ENCODE results near the gene CYTH2.

CYTH2 gene

DNA sequence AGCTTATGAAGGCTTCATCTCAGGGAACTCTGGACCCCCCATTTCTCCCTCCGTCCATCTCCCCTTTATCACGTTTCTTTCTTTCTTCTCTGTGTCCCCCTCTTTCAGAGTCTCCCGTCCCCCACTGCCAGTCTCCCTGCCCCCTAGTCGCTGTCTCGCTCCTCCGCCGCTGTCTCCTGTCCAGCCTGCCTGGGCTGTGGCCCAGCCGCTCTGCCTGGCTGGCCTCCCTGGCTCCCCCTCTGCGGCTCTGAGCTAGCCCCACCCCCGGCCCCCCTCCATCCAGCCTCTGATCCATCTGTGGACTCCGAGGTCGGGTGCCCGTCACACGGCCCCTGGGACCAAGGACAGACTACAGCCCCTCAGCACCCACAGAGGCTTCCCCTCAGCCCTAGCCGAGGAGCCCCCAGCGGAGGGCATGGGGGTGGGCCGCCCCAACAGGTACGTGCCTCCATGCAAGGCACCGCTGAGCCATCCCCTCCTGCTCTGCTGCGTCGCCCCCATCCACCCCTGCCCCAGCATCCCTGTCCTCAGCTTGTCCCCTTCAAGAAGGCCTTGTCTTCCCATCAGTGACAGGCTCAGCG lies 14.9 kb upstream of the CYTH2 start:
- DNase-seq (ENCODE audit: low read depth in 2 of 2): no peak

DNA sequence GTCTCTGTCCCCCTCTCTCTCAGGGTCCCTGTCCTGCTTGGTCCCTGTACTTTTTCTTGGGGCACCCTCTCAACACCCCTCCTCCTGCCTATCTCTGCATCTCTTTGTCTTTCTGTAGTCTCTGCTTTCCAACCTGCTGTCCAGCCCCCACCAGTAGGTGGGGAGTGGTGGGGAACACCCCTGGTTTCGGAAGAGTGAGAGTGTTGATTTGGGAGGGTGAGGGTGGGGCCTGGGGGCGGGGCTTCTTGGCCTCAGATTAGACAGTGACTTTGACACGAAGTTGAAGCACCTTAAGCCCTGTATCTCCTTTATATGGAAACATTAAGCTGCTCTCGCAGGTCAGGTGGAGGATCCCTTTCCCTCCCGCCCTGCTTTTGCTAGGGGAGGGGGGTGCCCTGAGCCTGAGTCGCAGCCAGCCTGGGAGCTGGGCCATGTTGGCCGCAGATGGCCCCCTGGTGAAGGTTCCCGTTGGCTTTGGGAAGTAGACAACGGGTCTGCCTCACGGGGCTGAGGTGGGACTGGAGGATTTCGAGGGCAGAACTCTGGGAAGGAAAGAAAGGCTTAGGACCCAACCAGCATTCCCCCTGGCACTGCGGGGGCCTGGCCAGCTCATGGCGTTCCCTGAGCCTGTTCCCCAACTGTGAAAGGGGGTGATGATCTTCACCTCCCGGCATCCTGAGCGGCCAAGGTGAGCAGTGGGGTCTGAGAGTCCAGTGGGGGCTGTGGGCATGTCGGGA lies 13.8 kb upstream of the CYTH2 start, which contains the start of gene KCNJ14:
TSS of gene KCNJ14 (plus strand) at position 404 of the 737 bp plus-strand sequence. CDS start 6,151 bp downstream, outside the sequence.
- no peak for DNase-seq (ENCODE audit: low read depth in 2 of 2)

DNA sequence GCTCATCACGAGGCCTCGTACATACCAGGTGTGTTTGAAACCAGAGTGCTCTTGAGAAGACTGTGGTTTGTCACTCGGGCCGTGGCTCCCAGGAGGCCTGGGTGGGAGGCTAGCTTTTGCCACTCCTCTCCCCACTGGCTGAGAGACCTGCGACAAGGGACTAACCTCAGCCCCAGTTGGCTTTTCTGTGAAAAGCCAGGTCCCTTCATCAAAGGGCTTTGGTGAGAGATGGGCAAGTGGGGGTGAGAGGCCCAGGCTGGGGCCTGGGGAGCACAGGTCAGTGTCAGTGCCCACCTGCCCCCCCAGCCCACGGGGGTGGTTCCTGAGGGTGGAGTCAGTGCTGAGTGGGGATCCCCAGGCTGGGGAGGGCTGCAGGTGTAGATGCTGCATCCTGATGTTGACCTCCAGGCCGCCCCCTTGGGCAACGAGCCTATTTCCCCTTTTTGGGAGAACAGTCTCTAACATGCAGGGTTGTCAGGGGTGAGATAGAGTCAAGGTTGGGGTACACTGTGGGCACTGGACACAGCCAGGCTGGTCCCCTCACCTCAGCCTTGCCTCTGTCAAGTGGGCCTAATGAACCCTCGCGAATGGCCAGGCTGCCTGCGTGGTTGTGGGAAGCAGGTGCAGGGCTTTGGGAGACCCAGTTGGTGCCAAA lies 13.1 kb upstream of the CYTH2 start:
- no peak for DNase-seq (ENCODE audit: low read depth in 2 of 2)

DNA sequence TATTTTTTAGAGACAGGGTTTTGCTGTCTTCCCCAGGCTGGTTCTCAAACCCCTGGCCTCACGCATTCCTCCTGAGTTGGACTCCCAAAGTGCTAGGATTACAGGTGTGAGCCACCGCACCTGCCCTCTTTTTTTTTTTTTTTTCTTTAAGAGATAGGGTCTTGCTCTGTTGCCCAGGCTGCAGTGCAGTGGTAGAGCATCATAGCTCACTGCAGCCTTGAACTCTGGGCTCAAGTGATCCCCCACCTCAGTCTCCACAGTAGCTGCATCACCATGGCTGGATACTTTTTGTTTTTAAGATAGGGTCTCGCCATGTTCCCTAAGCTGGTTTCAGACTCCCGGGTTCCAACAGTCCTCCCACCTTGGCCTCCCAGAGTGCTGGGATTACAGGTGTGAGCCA lies 12.3 kb upstream of the CYTH2 start:
- DNase-seq (ENCODE audit: low read depth in 2 of 2): no peak

DNA sequence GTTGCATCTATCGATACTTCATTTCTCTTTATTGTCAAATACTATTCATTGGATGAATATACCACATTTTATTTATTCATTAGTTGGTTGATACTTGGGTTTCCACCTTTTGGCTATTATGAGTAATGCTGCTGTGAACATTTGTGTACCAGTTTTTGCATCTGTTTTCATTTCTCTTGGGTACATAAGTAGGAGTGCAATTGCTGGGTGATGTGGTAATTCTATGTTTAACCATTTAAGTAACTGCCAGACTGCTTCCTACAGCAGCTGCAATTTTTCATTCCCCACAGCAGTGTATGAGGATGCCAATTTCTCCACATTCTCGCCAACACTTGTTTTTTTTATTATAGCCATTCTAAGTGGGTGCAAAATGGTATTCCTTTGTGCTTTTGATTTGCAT lies 11.2 kb upstream of the CYTH2 start:
- no peak for DNase-seq (ENCODE audit: low read depth in 2 of 2)

DNA sequence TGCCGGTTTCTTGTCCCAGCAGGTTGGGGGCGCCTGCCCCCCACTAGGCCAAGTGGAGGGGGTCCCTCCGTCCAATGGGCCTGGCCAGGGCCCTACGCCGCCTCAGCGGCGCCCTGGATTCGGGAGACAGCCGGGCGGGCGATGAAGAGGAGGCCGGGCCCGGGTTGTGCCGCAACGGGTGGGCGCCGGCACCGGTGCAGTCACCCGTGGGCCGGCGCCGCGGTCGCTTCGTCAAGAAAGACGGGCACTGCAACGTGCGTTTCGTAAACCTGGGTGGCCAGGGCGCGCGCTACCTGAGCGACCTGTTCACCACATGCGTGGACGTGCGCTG lies 7.6 kb upstream of the CYTH2 start:
- DNase-seq (ENCODE audit: low read depth in 2 of 2): no peak

DNA sequence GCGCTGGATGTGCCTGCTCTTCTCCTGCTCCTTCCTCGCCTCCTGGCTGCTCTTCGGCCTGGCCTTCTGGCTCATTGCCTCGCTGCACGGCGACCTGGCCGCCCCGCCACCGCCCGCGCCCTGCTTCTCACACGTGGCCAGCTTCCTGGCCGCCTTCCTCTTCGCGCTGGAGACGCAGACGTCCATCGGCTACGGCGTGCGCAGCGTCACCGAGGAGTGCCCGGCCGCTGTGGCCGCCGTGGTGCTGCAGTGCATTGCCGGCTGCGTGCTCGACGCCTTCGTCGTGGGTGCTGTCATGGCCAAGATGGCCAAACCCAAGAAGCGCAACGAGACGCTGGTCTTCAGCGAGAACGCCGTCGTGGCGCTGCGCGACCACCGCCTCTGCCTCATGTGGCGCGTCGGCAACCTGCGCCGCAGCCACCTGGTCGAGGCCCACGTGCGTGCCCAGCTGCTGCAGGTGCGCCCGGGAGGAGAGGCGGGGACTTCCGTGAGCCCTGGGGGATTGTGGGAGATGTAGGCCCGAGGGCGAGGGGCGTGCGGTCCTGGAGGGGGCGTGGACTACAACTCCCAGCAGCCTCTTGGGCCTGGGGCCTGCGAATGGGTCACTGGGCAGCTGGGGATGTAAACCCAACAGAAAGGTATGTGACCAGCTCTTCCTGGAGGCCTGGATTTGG lies 7.0 kb upstream of the CYTH2 start:
- no peak for DNase-seq (ENCODE audit: low read depth in 2 of 2)

DNA sequence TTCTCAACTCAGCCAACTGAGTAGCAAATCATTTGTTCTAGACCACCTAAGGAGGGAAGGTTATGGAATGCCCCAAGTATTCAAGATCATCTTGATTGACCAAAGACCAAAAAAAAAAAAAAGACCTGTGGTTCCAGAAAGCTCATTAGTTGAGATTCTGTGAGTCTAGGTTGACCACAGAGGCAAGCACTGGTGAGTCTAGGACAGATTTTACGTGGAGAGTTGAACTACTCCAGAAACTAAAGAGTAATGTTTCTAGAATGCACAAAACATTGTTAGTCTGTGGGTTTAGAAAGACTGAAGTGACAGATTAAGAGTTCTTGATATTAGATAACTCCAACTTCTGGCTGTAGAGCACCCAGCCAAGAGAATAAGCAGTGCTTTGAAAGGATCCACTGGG lies 4.0 kb upstream of the CYTH2 start:
- DNase-seq (ENCODE audit: low read depth in 2 of 2): no peak

DNA sequence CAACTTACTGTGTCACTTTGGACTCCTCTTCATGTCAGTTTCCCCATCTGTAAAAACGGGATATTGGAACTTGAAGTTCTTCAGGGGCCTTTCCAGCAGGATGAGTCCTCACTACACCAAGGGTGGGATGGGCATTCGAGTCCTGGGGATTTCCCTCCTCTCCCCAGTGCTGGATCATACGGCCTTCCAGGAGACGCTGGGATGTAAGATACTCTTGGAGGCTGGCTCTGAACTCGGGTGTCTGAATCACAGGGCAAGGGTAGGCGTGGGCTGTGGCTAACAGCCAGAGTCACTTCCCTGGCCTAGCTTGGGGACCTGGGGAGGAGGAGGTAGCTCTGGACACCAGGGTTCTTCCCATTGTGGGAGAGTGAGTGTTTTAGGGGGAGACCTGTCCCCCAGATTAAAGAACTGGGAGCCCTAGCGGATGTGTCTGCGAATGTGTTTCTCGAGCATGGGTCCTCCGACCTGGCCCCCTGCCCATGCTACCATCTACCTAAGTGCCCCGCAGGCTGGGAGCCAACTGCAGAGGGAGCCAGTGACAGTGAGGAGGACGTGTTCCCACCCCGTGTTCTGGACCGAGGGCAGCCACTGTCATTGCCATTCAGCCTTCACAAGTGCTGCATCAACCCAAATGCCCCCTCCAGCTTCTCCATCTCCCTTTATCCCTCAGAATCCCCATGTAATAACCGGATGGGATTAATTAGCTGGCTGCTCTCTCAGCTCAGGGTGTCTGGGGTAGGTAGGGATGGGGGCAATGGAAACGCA lies 2.4 kb upstream of the CYTH2 start:
- DNase-seq (ENCODE audit: low read depth in 2 of 2): no peak

DNA sequence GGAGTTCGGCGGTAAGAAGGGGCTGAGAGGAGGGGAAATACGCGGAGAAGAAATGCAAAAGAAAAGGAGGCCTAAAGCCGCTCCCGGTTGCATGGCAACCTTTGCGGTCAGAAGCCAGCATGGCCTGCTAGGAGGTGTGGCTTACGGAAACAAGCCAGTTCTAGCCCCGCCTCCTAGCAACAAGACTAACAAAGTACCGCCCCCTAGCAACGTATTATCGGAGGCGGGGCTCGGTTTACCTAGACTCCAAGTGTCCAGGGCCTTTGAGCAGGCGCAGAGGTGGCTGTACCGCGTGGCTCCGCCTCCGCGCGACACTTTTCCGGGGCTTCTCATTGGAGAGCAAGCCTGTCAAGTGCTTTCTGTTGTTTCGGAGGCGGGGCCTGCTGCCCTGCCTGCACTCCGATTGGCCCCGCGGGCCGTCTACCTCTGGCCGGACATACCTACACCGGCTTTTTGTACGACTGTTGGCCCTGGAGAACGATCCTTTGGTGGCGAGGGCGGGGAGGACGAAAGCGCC lies 339 bp upstream of the CYTH2 start:
- peak; percentile 97 to 98 for DNase-seq (ENCODE audit: low read depth in 2 of 2)

DNA sequence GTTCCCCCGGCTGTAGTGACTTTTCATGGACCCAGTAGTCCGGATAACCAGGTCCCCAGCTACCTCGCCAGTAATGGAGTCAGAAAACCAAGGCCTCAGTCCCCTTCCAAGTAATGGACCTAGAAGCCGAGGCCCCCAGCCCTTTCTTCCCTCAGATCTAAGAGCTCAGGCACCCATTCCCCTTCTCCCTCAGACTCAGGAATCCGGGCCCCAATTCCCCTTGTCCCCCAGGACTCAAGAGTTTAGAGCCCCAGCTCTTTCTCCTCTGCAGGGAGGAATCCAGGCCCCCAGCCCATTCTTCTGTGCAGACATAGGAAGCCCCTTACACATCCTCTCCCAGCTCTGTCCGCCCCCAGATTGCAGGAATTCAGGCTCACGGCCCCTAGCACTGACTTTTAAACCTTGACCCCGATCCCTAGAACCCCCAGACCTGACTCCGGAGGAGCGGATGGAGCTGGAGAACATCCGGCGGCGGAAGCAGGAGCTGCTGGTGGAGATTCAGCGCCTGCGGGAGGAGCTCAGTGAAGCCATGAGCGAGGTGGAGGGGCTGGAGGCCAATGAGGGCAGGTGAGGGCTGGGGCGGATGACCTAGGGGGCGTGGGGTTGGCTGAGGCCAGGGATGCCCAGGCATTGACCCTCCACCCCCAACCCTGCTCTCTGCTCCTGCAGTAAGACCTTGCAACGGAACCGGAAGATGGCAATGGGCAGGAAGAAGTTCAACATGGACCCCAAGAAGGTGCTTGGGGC lies 938 bp downstream of the CYTH2 start:
- DNase-seq (ENCODE audit: low read depth in 2 of 2): no peak

DNA sequence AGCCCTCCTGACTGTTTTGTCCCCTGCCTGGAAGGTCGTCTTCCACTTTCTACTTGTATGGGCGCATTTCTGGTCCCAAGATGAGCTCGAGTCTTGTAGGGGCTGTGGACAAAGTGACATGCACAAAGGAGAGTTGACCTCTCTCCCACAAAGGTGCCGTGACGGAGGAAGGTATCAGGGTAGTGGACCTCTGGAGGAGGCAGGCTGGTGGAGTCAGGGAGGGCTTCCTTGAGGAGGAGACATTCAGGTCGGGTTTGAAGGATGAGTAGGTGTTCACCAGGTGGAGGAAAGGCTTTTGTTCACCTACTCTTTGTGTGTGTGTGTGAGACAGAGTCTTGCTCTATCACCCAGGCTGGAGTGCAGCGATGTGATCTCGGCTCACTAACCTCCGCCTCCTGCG lies 1.7 kb downstream of the CYTH2 start:
- no peak for DNase-seq (ENCODE audit: low read depth in 2 of 2)

DNA sequence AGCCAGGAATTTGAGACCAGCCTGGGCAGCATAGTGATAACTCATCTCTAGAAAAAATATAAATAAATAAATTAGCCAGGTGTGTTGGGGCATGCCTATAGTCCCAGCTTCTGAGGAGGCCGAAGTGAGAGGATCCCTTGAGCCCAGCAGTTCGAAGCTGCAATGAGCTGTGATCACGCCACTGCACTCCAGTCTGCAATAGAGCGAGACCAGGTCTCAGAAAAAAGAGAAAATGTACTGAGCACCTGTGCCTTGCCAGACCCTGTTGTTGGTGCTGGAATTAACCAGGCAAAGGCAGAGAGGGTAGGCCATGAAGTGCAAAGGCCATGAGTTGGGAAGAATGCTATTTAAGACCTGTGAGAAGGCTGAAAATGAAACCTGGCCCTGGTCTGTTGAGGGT lies 2.7 kb downstream of the CYTH2 start:
- DNase-seq (ENCODE audit: low read depth in 2 of 2): no peak

DNA sequence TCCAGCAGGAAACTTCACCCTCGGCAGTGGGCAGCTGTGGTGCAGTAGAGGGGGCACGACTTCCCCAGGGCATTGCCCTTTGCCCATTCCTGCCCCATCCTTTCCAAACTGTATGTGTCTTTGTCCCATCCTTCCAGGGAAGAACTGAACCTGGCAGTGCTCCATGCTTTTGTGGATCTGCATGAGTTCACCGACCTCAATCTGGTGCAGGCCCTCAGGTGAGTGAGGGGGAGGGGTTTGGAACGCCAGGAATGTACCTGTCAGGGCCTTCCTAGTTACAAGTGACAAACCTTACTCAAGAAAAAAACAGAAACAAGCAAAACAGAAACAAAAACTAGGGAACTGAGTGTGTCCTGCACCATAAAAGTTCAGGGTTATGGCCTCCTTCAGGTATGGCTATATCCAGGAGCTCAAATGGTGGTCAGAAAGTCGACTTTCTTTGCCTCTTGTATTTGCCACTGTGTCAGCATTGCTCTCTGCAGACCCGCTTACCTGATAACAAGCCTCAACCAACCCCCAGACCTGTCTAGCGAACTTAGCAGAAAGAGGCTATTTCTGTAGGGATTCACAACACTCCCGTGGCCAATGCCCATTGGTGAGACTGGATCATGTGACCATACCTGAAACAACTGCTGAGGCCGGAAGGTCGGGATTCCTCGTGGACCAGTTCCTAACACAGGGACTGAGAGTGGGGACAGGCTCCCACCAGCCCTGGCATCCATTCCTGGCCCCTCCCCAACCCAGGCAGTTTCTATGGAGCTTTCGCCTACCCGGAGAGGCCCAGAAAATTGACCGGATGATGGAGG lies 4.2 kb downstream of the CYTH2 start:
- no peak for DNase-seq (ENCODE audit: low read depth in 2 of 2)

DNA sequence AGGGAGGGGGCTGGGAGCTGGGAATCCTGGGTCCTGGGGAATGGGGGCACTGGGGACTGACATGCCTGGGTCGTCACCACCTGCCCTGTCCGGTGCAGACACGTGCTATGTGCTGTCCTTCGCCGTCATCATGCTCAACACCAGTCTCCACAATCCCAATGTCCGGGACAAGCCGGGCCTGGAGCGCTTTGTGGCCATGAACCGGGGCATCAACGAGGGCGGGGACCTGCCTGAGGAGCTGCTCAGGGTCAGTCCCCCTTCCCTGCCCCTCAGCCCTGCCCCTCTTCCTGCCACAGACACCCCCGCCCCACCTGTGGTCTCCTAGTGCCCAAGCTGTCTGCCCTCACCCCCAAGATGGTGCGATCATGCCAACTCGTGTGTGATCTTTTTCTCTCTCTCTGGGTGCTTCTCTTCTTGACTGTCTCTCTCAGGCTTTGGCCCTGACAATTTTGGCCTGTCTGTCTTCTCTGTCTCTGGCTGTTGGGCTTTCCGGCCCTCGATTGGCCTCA lies 5.0 kb downstream of the CYTH2 start:
- DNase-seq (ENCODE audit: low read depth in 2 of 2): no peak

DNA sequence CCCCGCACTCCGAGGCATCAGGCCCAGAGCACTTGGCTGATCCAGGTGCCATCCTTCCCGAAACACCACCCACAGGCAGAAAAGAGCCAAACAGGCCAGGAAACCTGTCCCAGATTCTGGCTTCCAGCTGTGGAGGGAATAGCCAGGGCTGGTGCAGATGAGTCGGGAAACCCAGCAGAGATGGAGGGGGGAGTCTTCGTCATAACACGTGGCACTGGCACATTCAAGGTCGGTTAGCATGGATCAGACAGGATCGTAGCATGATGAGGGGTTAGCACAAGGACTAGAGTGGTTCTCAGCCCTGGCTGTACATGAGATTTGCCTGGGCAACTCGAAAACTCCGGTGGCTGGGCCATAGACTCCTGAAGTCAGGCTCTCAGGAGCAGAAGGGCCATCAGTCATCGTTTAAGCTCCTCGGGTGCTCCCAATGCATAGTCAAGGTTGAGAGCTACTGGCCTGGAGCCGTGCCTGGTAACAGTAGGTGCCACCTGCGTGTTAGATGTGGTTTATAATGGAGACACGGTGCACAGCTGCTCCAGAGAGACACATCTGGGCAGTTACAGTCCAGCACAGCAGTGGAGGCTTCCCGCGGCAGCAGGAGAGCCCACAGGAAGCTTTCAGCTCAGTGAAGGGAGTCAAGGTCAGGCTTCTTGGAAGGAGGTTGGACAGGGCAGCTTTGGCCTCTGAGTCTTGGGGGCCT lies 6.3 kb downstream of the CYTH2 start:
- DNase-seq (ENCODE audit: low read depth in 2 of 2): no peak

DNA sequence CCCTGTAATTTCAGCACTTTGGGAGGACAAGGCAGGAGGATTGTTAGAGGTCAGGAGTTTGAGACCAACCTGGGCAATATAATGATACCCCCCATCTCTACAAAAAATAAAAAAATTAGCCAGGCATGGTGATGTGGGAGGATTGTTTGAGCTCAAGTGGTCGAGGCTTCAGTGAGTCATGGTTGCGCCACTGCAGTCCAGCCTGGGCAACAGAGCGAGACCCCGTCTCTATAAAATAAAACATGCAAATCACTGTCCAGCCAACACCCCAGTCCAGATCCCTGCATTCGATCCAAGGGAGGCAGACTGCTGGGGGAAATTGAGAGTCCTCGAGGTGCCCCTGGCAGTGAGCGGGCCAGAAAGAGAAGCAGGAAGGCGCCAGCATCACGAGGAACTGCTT lies 7.0 kb downstream of the CYTH2 start:
- DNase-seq (ENCODE audit: low read depth in 2 of 2): no peak

DNA sequence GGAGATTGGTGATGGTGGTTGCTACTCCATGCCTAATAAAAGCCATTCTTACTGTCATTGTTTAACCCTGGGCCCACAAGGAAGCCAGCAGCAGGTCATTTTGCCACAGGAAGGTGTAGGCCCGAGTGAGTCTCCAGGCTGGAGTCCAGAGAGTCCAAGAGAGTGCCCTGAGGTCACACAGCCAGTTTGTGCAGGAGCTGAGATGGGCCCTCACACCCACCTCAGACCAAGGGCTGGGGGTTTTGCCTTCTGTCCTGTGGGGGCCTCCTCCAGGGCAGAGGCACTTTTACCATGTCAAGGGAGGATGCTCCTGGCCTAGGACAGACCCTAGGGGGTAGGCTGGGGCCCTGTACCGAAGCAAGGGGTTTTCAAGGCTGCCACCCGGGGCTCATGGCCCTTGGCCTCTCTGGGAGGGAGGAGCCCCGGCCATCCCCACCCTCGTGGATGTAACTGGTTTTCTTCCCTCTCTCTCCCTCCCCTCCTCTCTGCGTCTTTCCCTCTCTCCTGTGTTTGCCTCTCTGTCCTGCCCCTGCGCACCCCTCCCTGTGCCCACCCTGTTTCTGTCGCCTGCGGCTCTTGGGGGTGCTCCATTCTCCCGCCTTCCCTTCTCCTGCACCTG lies 8.0 kb downstream of the CYTH2 start:
- no peak for DNase-seq (ENCODE audit: low read depth in 2 of 2)

Data from activated CD4-positive, alpha-beta T cell treated with anti-CD3 and anti-CD28 coated beads for 24 hours (primary cell).